HepG2 (cell line): Measurements from ENCODE around the gene TCF25. TPM values are rescaled to one million over a fixed set of nuclear protein-coding genes. Genes with fewer than 3 reads are reported as not detected.
A peak's percentile ranks its signal among the peaks of the same experiment; 100 is the strongest.

Experiments used
- ATAC-seq: fragments of 200-7000 bp; cut with Tn5 transposase; 3 replicates; pipeline ENCODE4 v1.9.1; 2020; ENCODE audit warnings: mild to moderate bottlenecking, moderate library complexity
- BruUV-seq: library from RNA; stranded (reverse); fragments of 400-500 nt; replicated peaks from 2 replicates; lab custom pipeline; 2021; lab: Mats Ljungman, UMichigan
- CTCF ChIA-PET: fragments of 300-600 bp; formaldehyde crosslinking; extraction: SDS; loops from one replicate; lab custom pipeline; 2021; ENCODE audit warnings: low total read pairs, inconsistent platforms, low intra/inter-chr PET ratio; lab: Yijun Ruan, JAX
- POLR2A ChIA-PET: fragments of 350-600 bp; sonication (Branson Sonifier 250); formaldehyde crosslinking; loops from one replicate; lab custom pipeline; 2020; ENCODE audit warnings: antibody characterized with exemption, inconsistent platforms; lab: Yijun Ruan, JAX
- DNase-seq: peaks from one replicate; pipeline ENCODE4 v3.0.0-alpha.2; 2015; ENCODE audit warnings: low spot score
- FAIRE-seq: peaks from 3 replicates; lab custom pipeline; 2011; peaks lifted over from hg19 to GRCh38; lab: Jason Lieb, UNC
- H2AFZ ChIP-seq: one replicate; pipeline ENCODE4 v1.6.1; 2011; ENCODE audit warnings: low read length, inconsistent platforms
- H3K27ac ChIP-seq: fragments of 300-600 bp; 3 replicates; pipeline ENCODE4 v1.8.0; 2011; ENCODE audit warnings: mixed run types, mild to moderate bottlenecking, mixed read lengths, low read length, inconsistent platforms; ENCODE audit not compliant: insufficient read depth; ENCODE audit errors: extremely low read length
- H3K27me3 ChIP-seq, 2 experiments: fragments of 200-600 bp in 1 of 2; 2 replicates in 1 of 2; 3 replicates in 1 of 2; pipeline versions ENCODE4 v1.6.0 to v1.8.0; 2011; ENCODE audit warnings: low read length in 2 of 2, mild to moderate bottlenecking in 2 of 2, moderate library complexity in 2 of 2, inconsistent platforms in 1 of 2; ENCODE audit not compliant: insufficient read depth in 2 of 2, control insufficient read depth in 1 of 2
- H3K36me3 ChIP-seq, 2 experiments: fragments of 200-600 bp in 1 of 2; replicated peaks in 1 of 2; 2 replicates in 1 of 2; 3 replicates in 1 of 2; pipeline versions ENCODE4 v1.5.1 to v1.8.0; 2011; ENCODE audit warnings: low read length in 2 of 2, inconsistent platforms in 1 of 2; ENCODE audit not compliant: insufficient read depth in 2 of 2, control insufficient read depth in 1 of 2
- H3K4me1 ChIP-seq: 2 replicates; pipeline ENCODE4 v1.5.1; 2012; ENCODE audit warnings: low read length, inconsistent platforms; ENCODE audit not compliant: insufficient read depth
- H3K4me2 ChIP-seq: 2 replicates; pipeline ENCODE4 v1.6.0; 2011; ENCODE audit warnings: low read depth, low read length, inconsistent platforms
- H3K4me3 ChIP-seq, 3 experiments: fragments of 200-600 bp in 1 of 3; sonication (generic), shearing (Covaris generic) in 1 of 3; replicated peaks in 1 of 3; 2 replicates each; pipeline ENCODE4 v1.5.1; 2011 to 2016; ENCODE audit warnings: low read length in 3 of 3, inconsistent platforms in 2 of 3, low read depth in 2 of 3, mild to moderate bottlenecking in 2 of 3, control low read depth in 1 of 3, mixed read lengths in 1 of 3; ENCODE audit not compliant: insufficient read depth in 1 of 3
- H3K79me2 ChIP-seq: one replicate; pipeline ENCODE4 v1.6.1; 2011; ENCODE audit warnings: low read length, inconsistent platforms; ENCODE audit not compliant: insufficient read depth
- H3K9ac ChIP-seq: 2 replicates; pipeline ENCODE4 v1.6.0; 2011; ENCODE audit warnings: mild to moderate bottlenecking, low read depth, low read length, inconsistent platforms; ENCODE audit not compliant: insufficient read depth
- H3K9me3 ChIP-seq: 2 replicates; pipeline ENCODE4 v1.5.1; 2012; ENCODE audit warnings: mild to moderate bottlenecking, low read length
- H4K20me1 ChIP-seq: 2 replicates; pipeline ENCODE4 v1.6.0; 2011; ENCODE audit warnings: inconsistent platforms, mild to moderate bottlenecking, low read length, moderate library complexity; ENCODE audit not compliant: insufficient read depth
- ELF3 ChIP-seq: IDR thresholded peaks from 2 replicates; pipeline ENCODE4 v1.6.1; 2016; ENCODE audit warnings: missing genetic modification reagents, missing compliant biosample characterization
- FOXA1 ChIP-seq, 2 experiments: fragments of 450-650 bp in 1 of 2; sonication (generic) in 1 of 2; formaldehyde crosslinking in 1 of 2; IDR thresholded peaks; 2 replicates each; pipeline versions ENCODE4 v1.4.0 to v1.6.1; 2016 to 2020; ENCODE audit warnings: missing genetic modification reagents in 1 of 2
- FOXC1 ChIP-seq: sonication (generic); formaldehyde crosslinking; IDR thresholded peaks from 2 replicates; pipeline ENCODE4 v1.8.0; 2022; ENCODE audit warnings: mild to moderate bottlenecking, missing genetic modification reagents, borderline replicate concordance
- GRHL1 ChIP-seq: sonication (generic); formaldehyde crosslinking; conservative IDR thresholded peaks from 2 replicates; pipeline ENCODE4 v1.8.0; 2022; ENCODE audit warnings: missing genetic modification reagents
- NCOA2 ChIP-seq: sonication (generic); formaldehyde crosslinking; IDR thresholded peaks from 2 replicates; pipeline ENCODE4 v1.8.0; 2022; ENCODE audit warnings: inconsistent platforms
- SKIL ChIP-seq: sonication (generic); formaldehyde crosslinking; IDR thresholded peaks from 2 replicates; pipeline ENCODE4 v1.8.0; 2022; ENCODE audit warnings: missing genetic modification reagents, mild to moderate bottlenecking, moderate library complexity, borderline replicate concordance
- TARDBP ChIP-seq: sonication (generic); formaldehyde crosslinking; IDR thresholded peaks from 2 replicates; pipeline ENCODE4 v1.8.0; 2022; ENCODE audit warnings: mild to moderate bottlenecking, missing genetic modification reagents
- ZEB1 ChIP-seq: IDR thresholded peaks from 2 replicates; pipeline ENCODE4 v1.6.1; 2012; ENCODE audit warnings: mild to moderate bottlenecking, low read depth, inconsistent platforms; ENCODE audit not compliant: insufficient replicate concordance
- ZFP91 ChIP-seq: sonication (generic); formaldehyde crosslinking; IDR thresholded peaks from 2 replicates; pipeline ENCODE4 v1.9.0; 2022; ENCODE audit warnings: missing genetic modification reagents, mild to moderate bottlenecking, borderline replicate concordance
- ZHX1 ChIP-seq: sonication (generic); formaldehyde crosslinking; IDR thresholded peaks from 2 replicates; pipeline ENCODE4 v1.8.1; 2022; ENCODE audit warnings: low read depth, mild to moderate bottlenecking, missing genetic modification reagents
- ZMYM3 ChIP-seq: sonication (generic); formaldehyde crosslinking; IDR thresholded peaks from 2 replicates; pipeline ENCODE4 v1.5.1; 2020; ENCODE audit warnings: mild to moderate bottlenecking, missing genetic modification reagents
- ZNF143 ChIP-seq: sonication (generic); formaldehyde crosslinking; IDR thresholded peaks from 2 replicates; pipeline ENCODE4 v1.4.0; 2020; ENCODE audit warnings: missing genetic modification reagents
- ZNF326 ChIP-seq: sonication (generic); formaldehyde crosslinking; IDR thresholded peaks from 2 replicates; pipeline ENCODE4 v1.4.0; 2020; ENCODE audit warnings: missing genetic modification reagents, borderline replicate concordance
- ZNF598 ChIP-seq: sonication (generic); formaldehyde crosslinking; IDR thresholded peaks from 2 replicates; pipeline ENCODE4 v1.5.1; 2020; ENCODE audit warnings: mild to moderate bottlenecking, missing genetic modification reagents, borderline replicate concordance
- ZNF629 ChIP-seq: sonication (generic); formaldehyde crosslinking; conservative IDR thresholded peaks from 2 replicates; pipeline ENCODE4 v1.5.0; 2020; ENCODE audit warnings: missing genetic modification reagents
- ZNF746 ChIP-seq: sonication (generic); formaldehyde crosslinking; IDR thresholded peaks from 2 replicates; pipeline ENCODE4 v1.8.0; 2022; ENCODE audit warnings: mild to moderate bottlenecking, missing genetic modification reagents
- WGBS: methylation state at CpG from one replicate; pipeline ENCODE4 v1.1.6; 2017; ENCODE audit warnings: low lambda C conversion rate; 5-methylcytosine and 5-hydroxymethylcytosine counted together
- in situ Hi-C: cut with HindIII; loops from 2 replicates; pipeline ENCODE4 v1.10.0; 2017; ENCODE audit warnings: low pct_unique_long_range_greater_than_20kb; ENCODE audit not compliant: extremely low pct_ligation_motif_present
- intact Hi-C: fragments of 100-400 bp; cut with micrococcal nuclease; formaldehyde crosslinking; loops from one replicate; pipeline ENCODE4 v1.10.0; 2022; ENCODE audit not compliant: unreplicated experiment
- polyA plus RNA-seq, 8 experiments: library from polyadenylated mRNA; depleted of rRNA in 3 of 8; stranded (reverse) in 7 of 8; unstranded in 1 of 8; fragments of >200 nt; fragmentation: Illumina TruSeq in 4 of 8; extraction: Trizol in 4 of 8; gene quantifications; 2 replicates each; pipeline versions ENCODE4 v1.2.1 to v1.2.3, GENCODE V29; 2011 to 2016; ENCODE audit warnings: low read depth in 4 of 8, missing spikeins in 1 of 8, mixed read lengths in 1 of 8; ENCODE audit not compliant: insufficient read depth in 1 of 8
- total RNA-seq, 5 experiments: library from RNA; depleted of rRNA; stranded (reverse); fragments of >200 nt; fragmentation: Illumina TruSeq; extraction: Trizol; gene quantifications; 2 replicates each; pipeline ENCODE4 v1.2.3, GENCODE V29; 2016; ENCODE audit warnings: low read depth in 1 of 5

Gene TCF25
- total and polyA plus RNA-seq, 2 of the 13 experiments (the other 11 are each of a cell fraction or from before 2014, with no cell fraction given): 138 to 206 TPM

- POLR2A ChIA-PET: interaction anchor here (4.4 kb wide), 1 partner anchor 9 kb away, joined by 26 read pairs; the partner anchor contains the start of gene TUBB3
- ATAC-seq (peak; percentile 6; the same call in 1 of the 3 replicates), DNase-seq (no peak), FAIRE-seq (no peak)
- peaks cover 26% of the 10 kb centered on the region; the same call in 1 of the 2 replicates for H4K20me1 ChIP-seq
- intact Hi-C loops (no loop called here), in situ Hi-C loops (no loop called here)
- H3K4me2 ChIP-seq: no peak overlapping the region
- H3K36me3 ChIP-seq: peaks cover 22 to 32% of the 10 kb centered on the region in 2 experiments; a peak in 4 of 5 replicates
- no peak overlapping the region for H3K9ac ChIP-seq
- CTCF ChIA-PET: no interaction called here
- no peak overlapping the region for H3K4me3 ChIP-seq
- no peaks in the 10 kb centered on the region for H3K4me1 ChIP-seq
- no peak overlapping the region for H3K27ac ChIP-seq
- H3K9me3 ChIP-seq: no peaks in the 10 kb centered on the region
- no peak overlapping the region for H2AFZ ChIP-seq
- H3K27me3 ChIP-seq: no peaks in the 10 kb centered on the region
- BruUV-seq: no TSS peak
- WGBS: 96% methylated on average over 16 of the region's 16 CpGs
- H3K79me2 ChIP-seq: peaks cover 3% of the 10 kb centered on the region
- TF ChIP-seq FOXC1: no peak
- TF ChIP-seq ZNF629 (CRISPR knock-in tag): peak; percentile 90
- TF ChIP-seq NCOA2 (CRISPR knock-in tag): no peak
- TF ChIP-seq GRHL1 (CRISPR knock-in tag): no peak
- TF ChIP-seq SKIL (CRISPR knock-in tag): no peak
- peak; percentile 49; the same call in 1 of the 2 replicates for TF ChIP-seq ZMYM3 (CRISPR knock-in tag)
- no peak for TF ChIP-seq ZNF143 (CRISPR knock-in tag)
- no peak for TF ChIP-seq ZEB1
- no peak for TF ChIP-seq ZNF746 (CRISPR knock-in tag)
- TF ChIP-seq ZNF326 (CRISPR knock-in tag): no peak
- TF ChIP-seq ZNF598 (CRISPR knock-in tag): no peak
- 0 out of 2 replicates have a peak, but pooled peaks have one; percentile 33 for TF ChIP-seq ZFP91 (CRISPR knock-in tag)
- no peak for TF ChIP-seq TARDBP
- TF ChIP-seq ZHX1 (CRISPR knock-in tag): no peak
- no peak for TF ChIP-seq FOXA1 (IDR thresholded peaks at IDR 0.05)
- TF ChIP-seq FOXA1 (CRISPR knock-in tag; IDR thresholded peaks at IDR 0.05): no peak
- no peak for TF ChIP-seq ELF3
Observed at GRCh38 chr16:89931305-89931896, 58.0 kb downstream of the TCF25 start.
